HL-60 (cell line): ENCODE results near the gene SYN1.

Experiments
- DNase-seq, 2 experiments: peaks; one replicate each; pipeline ENCODE4 v3.0.0-alpha.2; 2010 to 2020; ENCODE audit warnings: low read depth in 1 of 2, low spot score in 1 of 2
- H3K27ac ChIP-seq: fragments of 250-450 bp; sonication (Bioruptor Pico); replicated peaks from 2 replicates; pipeline ENCODE4 v1.5.1; 2020; ENCODE audit warnings: mild to moderate bottlenecking, moderate library complexity
- H3K27me3 ChIP-seq: fragments of 250-450 bp; sonication (Bioruptor Pico); 2 replicates; pipeline ENCODE4 v1.5.1; 2021; ENCODE audit warnings: mild to moderate bottlenecking, moderate library complexity; ENCODE audit not compliant: insufficient read depth, poor library complexity, severe bottlenecking
- H3K4me3 ChIP-seq: replicated peaks from 2 replicates; pipeline ENCODE4 v1.5.1; 2011; ENCODE audit warnings: mild to moderate bottlenecking, control low read depth, low read length; ENCODE audit not compliant: insufficient read depth
- CTCF ChIP-seq: IDR thresholded peaks from one replicate; pipeline ENCODE4 v1.5.1; 2011; ENCODE audit warnings: low read length, control low read depth, inconsistent platforms; ENCODE audit not compliant: insufficient read depth
- GABPA ChIP-seq: IDR thresholded peaks from 2 replicates; pipeline ENCODE4 v1.6.1; 2012; ENCODE audit warnings: low read depth
- POLR2AphosphoS5 ChIP-seq: IDR thresholded peaks from 2 replicates; pipeline ENCODE4 v1.6.1; 2012; ENCODE audit warnings: low read depth
- REST ChIP-seq: IDR thresholded peaks from 2 replicates; pipeline ENCODE4 v1.6.1; 2012; ENCODE audit warnings: low read depth; ENCODE audit not compliant: insufficient replicate concordance
- SPI1 ChIP-seq: IDR thresholded peaks from 2 replicates; pipeline ENCODE4 v1.6.1; 2012; ENCODE audit warnings: low read depth, mild to moderate bottlenecking, borderline replicate concordance

SYN1 gene

GRCh38 chrX:47562615-47563243, 56.9 kb downstream of the SYN1 start:
- no peaks in the 10 kb centered on the region for H3K27me3 ChIP-seq
- peak overlapping the region; percentile 99 for H3K27ac ChIP-seq
- peak in 1 of 2 experiments; percentile 61 for DNase-seq
- TF ChIP-seq GABPA (no peak), CTCF (peak; percentile 10)
- H3K4me3 ChIP-seq: 0 out of 2 replicates have a peak overlapping the region, but pooled peaks have one; percentile 4

GRCh38 chrX:47561659-47562151, 58.0 kb downstream of the SYN1 start:
- no peak for TF ChIP-seq REST
- TF ChIP-seq GABPA: no peak
- no peak for TF ChIP-seq SPI1
- no peak for TF ChIP-seq POLR2AphosphoS5
- TF ChIP-seq CTCF: no peak
- DNase-seq: no peak
- peak overlapping the region; percentile 62 for H3K4me3 ChIP-seq
- H3K27ac ChIP-seq: peak overlapping the region; percentile 99
- no peaks in the 10 kb centered on the region for H3K27me3 ChIP-seq

- TF ChIP-seq POLR2AphosphoS5: peak; percentile 77
- no peak for TF ChIP-seq CTCF
- no peak for TF ChIP-seq GABPA
- TF ChIP-seq REST: peak; percentile 55
- TF ChIP-seq SPI1: no peak
- Histone ChIP-seq H3K4me3 (peak within 1 kb of the TSS; percentile 62), H3K27me3 (no peaks in the 10 kb centered on the region), H3K27ac (peak within 1 kb of the TSS; percentile 99)
- DNase-seq: peak; percentile 95 to 99
Measured at GRCh38 chrX:47560934-47561658, 58.6 kb downstream of the SYN1 start, which contains the start of gene ARAF. TSS of gene ARAF (plus strand) at chrX:47561205. CDS start at chrX:47562968, 1,763 bp downstream.
